ENCODE data around the gene TEKT1. TPM values are rescaled to one million over a fixed set of nuclear protein-coding genes. Genes with fewer than 3 reads are reported as not detected.
A peak's percentile ranks its signal among the peaks of the same experiment; 100 is the strongest.

The TEKT1 gene
- total and polyA plus RNA-seq, 2 experiments from 2014 or later, result 0.07 TPM; not detected in 1

DNA sequence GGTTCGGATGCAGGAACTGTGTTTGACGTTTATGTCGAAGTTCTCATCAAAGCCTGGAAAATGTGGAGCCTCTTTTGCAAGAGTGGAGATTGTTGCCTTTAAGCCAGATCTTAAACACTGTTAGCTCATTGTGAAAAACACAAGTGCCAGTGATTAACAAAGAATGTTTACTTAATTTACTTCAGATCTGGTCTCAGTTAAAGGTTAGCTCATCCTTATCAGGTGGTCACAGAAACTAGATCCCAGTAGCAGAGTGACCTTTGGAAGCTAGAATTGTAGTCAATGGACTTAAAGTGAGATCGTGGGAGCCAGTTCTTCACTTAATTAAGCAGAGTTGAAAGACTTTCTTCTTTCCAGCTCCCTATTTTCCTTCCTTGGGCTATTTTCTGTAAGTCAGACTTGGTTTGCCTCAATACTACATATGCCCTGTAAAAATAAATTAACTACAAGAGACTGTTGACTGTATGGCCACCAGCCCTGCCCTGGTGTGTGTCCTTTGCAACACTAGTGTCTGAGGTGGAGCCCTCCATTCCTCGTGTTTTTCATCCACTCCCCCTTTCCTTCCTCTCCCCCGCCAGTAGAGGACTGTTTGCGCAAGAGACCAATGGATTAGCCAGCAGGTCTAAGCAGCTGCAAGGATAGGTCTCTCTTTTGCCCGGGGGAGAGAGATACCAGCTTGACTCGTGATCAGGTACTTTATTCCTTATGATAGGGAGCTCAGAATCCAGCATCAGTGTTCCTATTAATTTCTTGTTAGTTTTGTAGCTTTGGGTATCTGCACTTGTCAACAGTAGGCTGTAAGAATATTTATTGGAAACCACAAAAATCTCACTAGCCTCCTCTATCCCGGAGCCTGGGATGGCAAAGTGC is 35.3 kb downstream of the TEKT1 start:
- DNase-seq (ENCODE audit: low spot score), result peak; percentile 53
- H3K9me3 ChIP-seq (ENCODE audit: low read depth), result no peaks in the 10 kb centered on the region
- no peaks in the 10 kb centered on the region for H3K36me3 ChIP-seq (replicated peaks; ENCODE audit: insufficient read depth, low read depth)
- WGBS (ENCODE audit: low lambda C conversion rate, missing lambda C conversion rate), result 35% methylated on average over 10 of the region's 10 CpGs
- no peaks in the 10 kb centered on the region for H3K9me2 ChIP-seq (replicated peaks; ENCODE audit: insufficient read depth)
- no peaks in the 10 kb centered on the region for H4K20me1 ChIP-seq (ENCODE audit: insufficient read depth, poor library complexity, severe bottlenecking)
- H3K4me2 ChIP-seq, result peak overlapping the region; percentile 49
- no peaks in the 10 kb centered on the region for H3K79me2 ChIP-seq
- H3K27me3 ChIP-seq, result no peaks in the 10 kb centered on the region
- H2AFZ ChIP-seq, result no peak overlapping the region
- H3K27ac ChIP-seq, result peak overlapping the region; percentile 69
- H3K4me1 ChIP-seq (ENCODE audit: insufficient read depth), result peaks cover 2% of the 10 kb centered on the region
- H3K4me3 ChIP-seq, result no peak overlapping the region
- no peak for TF ChIP-seq EZH2 (IDR thresholded peaks at IDR 0.05; ENCODE audit: borderline replicate concordance)
- no peak for TF ChIP-seq EZH2phosphoT487 (IDR thresholded peaks at IDR 0.05; ENCODE audit: low read depth, severe bottlenecking, unreplicated experiment)
- TF ChIP-seq, protein P1, sequence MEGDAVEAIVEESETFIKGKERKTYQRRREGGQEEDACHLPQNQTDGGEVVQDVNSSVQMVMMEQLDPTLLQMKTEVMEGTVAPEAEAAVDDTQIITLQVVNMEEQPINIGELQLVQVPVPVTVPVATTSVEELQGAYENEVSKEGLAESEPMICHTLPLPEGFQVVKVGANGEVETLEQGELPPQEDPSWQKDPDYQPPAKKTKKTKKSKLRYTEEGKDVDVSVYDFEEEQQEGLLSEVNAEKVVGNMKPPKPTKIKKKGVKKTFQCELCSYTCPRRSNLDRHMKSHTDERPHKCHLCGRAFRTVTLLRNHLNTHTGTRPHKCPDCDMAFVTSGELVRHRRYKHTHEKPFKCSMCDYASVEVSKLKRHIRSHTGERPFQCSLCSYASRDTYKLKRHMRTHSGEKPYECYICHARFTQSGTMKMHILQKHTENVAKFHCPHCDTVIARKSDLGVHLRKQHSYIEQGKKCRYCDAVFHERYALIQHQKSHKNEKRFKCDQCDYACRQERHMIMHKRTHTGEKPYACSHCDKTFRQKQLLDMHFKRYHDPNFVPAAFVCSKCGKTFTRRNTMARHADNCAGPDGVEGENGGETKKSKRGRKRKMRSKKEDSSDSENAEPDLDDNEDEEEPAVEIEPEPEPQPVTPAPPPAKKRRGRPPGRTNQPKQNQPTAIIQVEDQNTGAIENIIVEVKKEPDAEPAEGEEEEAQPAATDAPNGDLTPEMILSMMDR (IDR thresholded peaks at IDR 0.05; ENCODE audit: poor library complexity), result no peak

- WGBS (ENCODE audit: low lambda C conversion rate, missing lambda C conversion rate), result 75% methylated on average over 5 of the region's 5 CpGs
- Histone ChIP-seq H3K27me3 (peaks cover 10% of the 10 kb centered on the region), H3K4me3 (no peak overlapping the region), H3K79me2 (no peaks in the 10 kb centered on the region), H3K9me3 (ENCODE audit: low read depth) (no peaks in the 10 kb centered on the region), H4K20me1 (ENCODE audit: insufficient read depth, poor library complexity, severe bottlenecking) (no peaks in the 10 kb centered on the region), H2AFZ (no peak overlapping the region), H3K9me2 (replicated peaks; ENCODE audit: insufficient read depth) (no peaks in the 10 kb centered on the region), H3K4me2 (no peak overlapping the region), H3K4me1 (ENCODE audit: insufficient read depth) (peaks cover 2% of the 10 kb centered on the region), H3K27ac (no peak overlapping the region), H3K36me3 (replicated peaks; ENCODE audit: insufficient read depth, low read depth) (no peaks in the 10 kb centered on the region)
- TF ChIP-seq EZH2 (IDR thresholded peaks at IDR 0.05; ENCODE audit: borderline replicate concordance), result no peak
- no peak for DNase-seq (ENCODE audit: low spot score)
Observed at GRCh38 chr17:6793748-6794493, 37.6 kb downstream of the TEKT1 start.

- H3K27ac ChIP-seq, result no peak overlapping the region
- H3K4me2 ChIP-seq, result no peak overlapping the region
- peaks cover 10% of the 10 kb centered on the region for H3K27me3 ChIP-seq
- H3K4me3 ChIP-seq, result no peak overlapping the region
- H2AFZ ChIP-seq, result no peak overlapping the region
- TF ChIP-seq, protein P1 (IDR thresholded peaks at IDR 0.05; ENCODE audit: poor library complexity), result no peak
- TF ChIP-seq EZH2phosphoT487 (IDR thresholded peaks at IDR 0.05; ENCODE audit: low read depth, severe bottlenecking, unreplicated experiment) (no peak), EZH2 (IDR thresholded peaks at IDR 0.05; ENCODE audit: borderline replicate concordance) (no peak)
- H3K36me3 ChIP-seq (replicated peaks; ENCODE audit: insufficient read depth, low read depth), result no peaks in the 10 kb centered on the region
- peaks cover 3% of the 10 kb centered on the region for H3K4me1 ChIP-seq (ENCODE audit: insufficient read depth)
- H4K20me1 ChIP-seq (ENCODE audit: insufficient read depth, poor library complexity, severe bottlenecking), result no peaks in the 10 kb centered on the region
- no peaks in the 10 kb centered on the region for H3K9me3 ChIP-seq (ENCODE audit: low read depth)
- no peaks in the 10 kb centered on the region for H3K79me2 ChIP-seq
- WGBS (ENCODE audit: low lambda C conversion rate, missing lambda C conversion rate), result 65% methylated on average over 4 of the region's 4 CpGs
- H3K9me2 ChIP-seq (replicated peaks; ENCODE audit: insufficient read depth), result no peaks in the 10 kb centered on the region
- no peak for DNase-seq (ENCODE audit: low spot score)
Observed at GRCh38 chr17:6789146-6789545, 42.4 kb downstream of the TEKT1 start.

Data from hepatocyte (in vitro differentiated cells).